SK-N-SH (cell line): ENCODE measurements around the gene CRYBG1.

Experiments used
- CTCF ChIP-seq: fragments of 200-600 bp; sonication (generic); IDR thresholded peaks from 2 replicates; pipeline ENCODE4 v1.6.1; 2017; ENCODE audit warnings: antibody characterized with exemption, mild to moderate bottlenecking, moderate library complexity
- GATA2 ChIP-seq: sonication (generic); formaldehyde crosslinking; IDR thresholded peaks from 2 replicates; pipeline ENCODE4 v1.5.0; 2020; ENCODE audit warnings: mild to moderate bottlenecking, missing genetic modification reagents
- POLR2AphosphoS5 ChIP-seq: IDR thresholded peaks from 2 replicates; pipeline ENCODE4 v1.6.1; 2012; ENCODE audit warnings: low read depth, low read length
- RAD21 ChIP-seq: IDR thresholded peaks from 2 replicates; pipeline ENCODE4 v1.6.1; 2012; ENCODE audit warnings: mild to moderate bottlenecking, low read length

DNA sequence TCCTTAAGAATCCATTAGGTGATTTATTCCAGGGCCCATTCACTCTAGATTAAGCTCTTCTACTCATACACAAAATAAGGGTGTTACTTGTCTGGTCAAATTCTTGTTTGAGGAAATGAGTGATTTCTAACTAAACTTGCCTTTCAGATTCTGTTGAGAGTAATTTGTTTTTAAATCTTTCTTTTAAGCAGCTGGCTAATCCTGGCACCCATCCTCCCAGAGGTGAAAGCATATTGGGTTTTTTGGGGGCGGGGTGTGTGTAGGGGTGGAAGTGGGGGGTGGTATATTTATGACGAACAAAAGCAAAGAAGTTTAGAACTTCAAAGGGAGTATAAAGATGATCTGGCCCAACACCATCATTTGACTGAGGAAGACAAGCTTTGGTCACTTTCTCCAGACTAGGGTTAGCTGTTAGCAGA is 174.1 kb downstream of the CRYBG1 start:
- TF ChIP-seq RAD21, result no peak
- TF ChIP-seq POLR2AphosphoS5, result no peak
- TF ChIP-seq CTCF, result no peak
- TF ChIP-seq GATA2 (CRISPR knock-in tag), result no peak
